Heart right ventricle (tissue), 16 donors: Measurements from ENCODE around the gene EHMT1. TPM values are rescaled to one million over a fixed set of nuclear protein-coding genes. Genes with fewer than 3 reads are reported as not detected.
A peak's percentile ranks its signal among the peaks of the same experiment; 100 is the strongest.

Source experiments
- ATAC-seq, 8 donors: fragments of 200-7000 bp; cut with Tn5 transposase; one replicate each; pipeline ENCODE4 v1.9.1; 2020; ENCODE audit warnings: mild to moderate bottlenecking in 8 of 8, moderate library complexity in 8 of 8, moderate number of reproducible peaks in 1 of 8
- DNase-seq, 2 donors: peaks; one replicate each; pipeline ENCODE4 v3.0.0-alpha.2; 2020
- H3K27ac ChIP-seq, 10 donors: fragments of 200-600 bp; sonication (generic) in 2 of 10; one replicate each; pipeline versions ENCODE4 v1.5.0 to v1.8.0; 2020 to 2022; ENCODE audit warnings: mild to moderate bottlenecking in 3 of 10
- H3K27me3 ChIP-seq, 7 donors: fragments of 200-600 bp; one replicate each; pipeline ENCODE4 v1.8.0; 2021 to 2022; ENCODE audit warnings: mild to moderate bottlenecking in 2 of 7
- H3K36me3 ChIP-seq, 9 donors: fragments of 200-600 bp; sonication (generic) in 1 of 9; one replicate each; pipeline versions ENCODE4 v1.5.0 to v1.8.0; 2020 to 2022; ENCODE audit warnings: mild to moderate bottlenecking in 2 of 9
- H3K4me1 ChIP-seq, 9 donors: fragments of 200-600 bp; sonication (generic) in 1 of 9; one replicate each; pipeline versions ENCODE4 v1.5.0 to v1.8.0; 2020 to 2022; ENCODE audit warnings: mild to moderate bottlenecking in 4 of 9
- H3K4me3 ChIP-seq, 10 donors: fragments of 200-600 bp; sonication (generic) in 2 of 10; one replicate each; pipeline versions ENCODE4 v1.5.0 to v1.8.0; 2020 to 2022; ENCODE audit warnings: mild to moderate bottlenecking in 7 of 10, moderate library complexity in 2 of 10
- H3K9me3 ChIP-seq, 11 donors: fragments of 200-600 bp in 10 of 11; sonication (generic) in 2 of 11; one replicate each; pipeline versions ENCODE4 v1.5.0 to v1.8.0; 2013 to 2022; ENCODE audit warnings: mild to moderate bottlenecking in 2 of 11, control low read depth in 1 of 11, moderate library complexity in 1 of 11
- WGBS, 2 donors: extraction: QIAGEN DNeasy Blood & Tissue Kit; methylation state at CpG; one replicate each; pipeline ENCODE4 v1.1.7; 2013; ENCODE audit warnings: inconsistent platforms in 1 of 2; 5-methylcytosine and 5-hydroxymethylcytosine counted together
- intact Hi-C, 10 donors: fragments of 100-400 bp; cut with DNase I; formaldehyde crosslinking; loops; one replicate each; pipeline versions ENCODE4 v1.11.1 to v1.14.2; 2022
- polyA plus RNA-seq, 2 donors: library from polyadenylated mRNA; stranded (reverse); fragments of 200-250 nt; gene quantifications; one replicate each; pipeline ENCODE4 v1.2.3, GENCODE V29; 2013
- total RNA-seq, 10 donors: library from RNA; stranded (reverse); fragmentation: NEBNext Ultra II Directional in 3 of 10; extraction: Animal tissue kit (Norgen Biotek cat#: 25700) in 3 of 10; gene quantifications; one replicate each; pipeline versions ENCODE4 v1.2.1 to v1.2.4, GENCODE V29; 2021 to 2023
- TF ChIP-seq, protein P1 (sequence below), 9 donors: fragments of 200-600 bp; sonication (generic) in 2 of 9; IDR thresholded peaks; one replicate each; pipeline versions ENCODE4 v1.5.0 to v1.8.0; 2021 to 2022; ENCODE audit warnings: antibody characterized with exemption in 9 of 9, mild to moderate bottlenecking in 5 of 9, moderate library complexity in 1 of 9
- donor health status: Arrhythmogenic right ventricular cardiomyopathy.
- donor health status: ischemic (EF 13 %, LVEDD 7.1; RV severe dilation, severe dysfunction).
- donor health status: healthy with polysubstance abuse.
- donor health status: DM: no; HTN: yes; CAD: no.
- donor health status: DM: no; HTN: no; CAD: no.
- donor health status: ischemic (EF 25% LVEDD 6.9; RV normal size, moderate dysfunction).
- donor health status: ischemic (EF 25% LVEDD 5.7; RV mildly dilated, moderate dysfunction).
- donor health status: healthy.
- donor health status: DM: yes; HTN: yes; CAD: no.
- donor health status: Ischemic cardiomyopathy.
- donor health status: ischemic (EF 35%, LVEDD 5.7; RV mildly dilated, moderate dysfunction).
- donor health status: nonischemic (EF 11% LVEDD 7.7; RV severe dilation, severe dysfunction).
- donor health status: DM: yes; HTN: yes; CAD: no.
- donor health status: PGD.
- donor health status: ischemic (EF 29% LVEDD 5.4; RV normal size, mild dysfunction).
- donor health status: nonischemic (EF 23%, LVEDD 6.1; RV moderate dilation, normal function).

EHMT1 gene
- total and polyA plus RNA-seq, 12 donors, result 19.6 to 45.1 (median 31.1) TPM

DNA sequence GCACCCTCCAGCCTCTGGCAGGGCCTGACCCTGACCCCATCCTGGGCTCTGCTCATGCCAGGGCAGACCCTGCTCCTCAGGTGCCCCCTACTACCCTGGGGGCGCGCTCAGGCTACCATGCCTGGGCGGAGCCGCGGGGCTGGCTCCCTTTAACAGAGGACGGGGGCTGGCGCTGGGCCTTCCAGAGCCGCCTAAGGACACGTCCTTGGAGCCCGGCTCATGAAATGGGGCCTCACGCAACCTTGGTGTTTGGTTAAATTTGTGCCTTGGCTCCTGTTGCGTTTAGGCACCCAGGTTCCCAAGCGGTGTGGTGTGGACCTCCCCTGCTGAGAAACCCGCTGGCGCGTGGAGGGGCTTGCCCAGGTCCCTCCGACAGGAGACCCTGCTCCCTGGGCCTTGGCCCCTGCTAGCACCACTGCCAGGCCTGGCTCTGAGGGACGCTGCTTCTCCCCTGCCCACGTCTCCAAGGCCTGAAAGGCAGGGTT lies 3.4 kb upstream of the EHMT1 start:
- intact Hi-C loops, result loop anchor here in 1 of 10 donors (10.0 kb wide), 1 partner anchor 59 kb away; no protein-coding TSS in a partner anchor
- Histone ChIP-seq H3K27me3 (no peaks in the 10 kb centered on the region), H3K27ac (no peak overlapping the region), H3K9me3 (no peaks in the 10 kb centered on the region), H3K4me3 (no peak overlapping the region), H3K4me1 (peaks cover 21 to 53% (median 46%) of the 10 kb centered on the region in 9 donors), H3K36me3 (peaks cover 0 to 40% (median 20%) of the 10 kb centered on the region in 9 donors)
- ATAC-seq (no peak), DNase-seq (no peak)
- 89 to 93% methylated on average over 19 of the region's 19 CpGs for WGBS, 2 donors
- TF ChIP-seq, protein P1, sequence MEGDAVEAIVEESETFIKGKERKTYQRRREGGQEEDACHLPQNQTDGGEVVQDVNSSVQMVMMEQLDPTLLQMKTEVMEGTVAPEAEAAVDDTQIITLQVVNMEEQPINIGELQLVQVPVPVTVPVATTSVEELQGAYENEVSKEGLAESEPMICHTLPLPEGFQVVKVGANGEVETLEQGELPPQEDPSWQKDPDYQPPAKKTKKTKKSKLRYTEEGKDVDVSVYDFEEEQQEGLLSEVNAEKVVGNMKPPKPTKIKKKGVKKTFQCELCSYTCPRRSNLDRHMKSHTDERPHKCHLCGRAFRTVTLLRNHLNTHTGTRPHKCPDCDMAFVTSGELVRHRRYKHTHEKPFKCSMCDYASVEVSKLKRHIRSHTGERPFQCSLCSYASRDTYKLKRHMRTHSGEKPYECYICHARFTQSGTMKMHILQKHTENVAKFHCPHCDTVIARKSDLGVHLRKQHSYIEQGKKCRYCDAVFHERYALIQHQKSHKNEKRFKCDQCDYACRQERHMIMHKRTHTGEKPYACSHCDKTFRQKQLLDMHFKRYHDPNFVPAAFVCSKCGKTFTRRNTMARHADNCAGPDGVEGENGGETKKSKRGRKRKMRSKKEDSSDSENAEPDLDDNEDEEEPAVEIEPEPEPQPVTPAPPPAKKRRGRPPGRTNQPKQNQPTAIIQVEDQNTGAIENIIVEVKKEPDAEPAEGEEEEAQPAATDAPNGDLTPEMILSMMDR (IDR thresholded peaks at IDR 0.05), result no peak

DNA sequence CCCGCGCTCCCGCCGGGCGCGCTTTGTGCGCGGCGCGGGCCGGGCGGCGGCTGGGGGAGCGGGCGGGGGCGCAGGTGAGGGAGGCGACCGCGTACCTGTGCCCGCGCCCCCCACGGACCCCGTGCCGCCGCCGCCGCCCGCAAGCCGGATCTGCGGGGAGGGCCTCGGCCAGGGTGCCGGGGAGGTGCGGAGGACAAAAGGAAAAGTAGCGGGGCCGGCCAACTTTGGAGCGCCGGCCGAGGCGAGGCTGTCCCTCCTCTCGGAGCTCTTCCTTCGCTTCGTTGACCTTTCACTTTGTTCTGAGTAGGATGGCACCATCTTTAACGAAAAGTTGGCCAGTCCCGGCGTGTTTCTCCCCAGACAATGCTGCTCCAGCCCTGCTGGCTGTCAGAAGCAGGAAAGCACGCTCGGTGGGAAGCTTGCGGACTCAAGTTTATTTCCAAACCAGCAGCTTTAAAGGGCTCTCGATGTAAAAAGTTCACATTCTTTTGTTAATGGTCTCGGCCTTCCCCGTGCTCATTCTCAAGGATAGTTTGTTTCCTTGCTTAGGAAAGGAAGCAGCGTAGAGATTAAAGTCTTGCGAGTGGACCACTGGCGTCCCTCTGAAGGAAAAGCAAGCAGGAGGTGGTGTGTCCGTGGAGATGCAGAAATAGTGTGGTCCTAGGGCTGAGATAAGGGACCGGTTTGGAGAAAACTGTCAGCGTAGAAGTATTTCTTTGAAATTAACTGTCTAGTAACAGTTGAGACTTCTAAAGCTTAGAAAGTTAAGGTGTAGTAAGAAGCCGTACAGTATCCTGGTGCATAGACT lies 639 bp downstream of the EHMT1 start:
- peak in 3 of 8 donors; percentile 5 for ATAC-seq
- Histone ChIP-seq H3K4me1 (peaks cover 17 to 52% (median 44%) of the 10 kb centered on the region in 9 donors), H3K36me3 (peaks cover 0 to 34% (median 18%) of the 10 kb centered on the region in 9 donors), H3K27me3 (no peaks in the 10 kb centered on the region), H3K9me3 (no peaks in the 10 kb centered on the region), H3K27ac (peak overlapping the region in 9 of 10 donors; percentile 81 to 91 (median 88)), H3K4me3 (peak overlapping the region; percentile 51 to 90 (median 72))
- DNase-seq, result no peak
- intact Hi-C loops, result loop anchor here in 1 of 10 donors (10.0 kb wide), 1 partner anchor 55 kb away; no protein-coding TSS in a partner anchor
- 1% methylated on average over 49 to 58 of the region's 58 CpGs for WGBS, 2 donors
- TF ChIP-seq, protein P1 (IDR thresholded peaks at IDR 0.05), result no peak

DNA sequence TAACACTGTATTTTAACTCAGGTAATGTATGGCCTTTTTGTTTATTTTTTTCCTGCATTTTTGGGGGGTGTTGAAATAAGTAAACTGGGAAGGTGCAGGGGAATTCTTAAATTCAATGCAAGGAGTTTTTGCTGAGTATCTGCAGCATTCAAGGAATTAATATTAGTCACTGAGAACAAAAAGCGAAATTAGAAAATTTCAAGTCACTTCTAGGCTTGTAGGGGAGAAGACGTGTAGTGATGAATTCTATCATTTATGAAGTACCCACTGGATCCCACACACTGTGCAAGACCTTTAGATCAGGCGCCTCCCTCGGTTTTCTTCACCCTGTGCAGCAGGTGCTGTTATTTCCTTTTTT lies 1.2 kb downstream of the EHMT1 start:
- intact Hi-C loops, result no loop called here
- ATAC-seq, result no peak
- no peaks in the 10 kb centered on the region for H3K9me3 ChIP-seq
- H3K4me1 ChIP-seq, result peaks cover 17 to 54% (median 44%) of the 10 kb centered on the region in 9 donors
- TF ChIP-seq, protein P1 (IDR thresholded peaks at IDR 0.05), result no peak
- peak overlapping the region in 9 of 10 donors; percentile 57 to 90 (median 74) for H3K4me3 ChIP-seq
- H3K27me3 ChIP-seq, result no peaks in the 10 kb centered on the region
- peak overlapping the region in 8 of 10 donors; percentile 81 to 91 (median 88) for H3K27ac ChIP-seq
- peaks cover 0 to 28% (median 13%) of the 10 kb centered on the region in 9 donors for H3K36me3 ChIP-seq
- 58% methylated on average over 4 of the region's 4 CpGs for WGBS, 2 donors
- DNase-seq, result no peak

DNA sequence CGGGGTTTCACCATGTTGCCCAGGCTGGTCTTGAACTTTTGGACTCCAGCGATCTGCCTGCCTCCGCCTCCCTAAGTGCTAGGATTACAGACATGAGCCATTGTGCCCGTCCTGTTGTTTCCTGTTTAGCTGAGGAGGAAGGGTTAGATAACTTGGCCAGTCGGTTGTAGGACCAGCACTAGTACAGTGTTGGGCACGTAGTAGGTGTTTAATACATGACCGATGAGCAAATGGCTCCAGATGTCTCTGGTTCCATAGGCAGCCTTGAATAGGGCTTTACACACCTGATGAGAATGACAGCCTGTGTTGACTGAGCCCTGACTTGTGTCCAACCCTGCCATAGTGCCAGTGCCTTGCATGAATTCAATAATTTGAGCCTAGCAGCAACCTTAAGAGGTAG lies 1.8 kb downstream of the EHMT1 start:
- peak overlapping the region in 5 of 10 donors; percentile 58 to 90 (median 77) for H3K4me3 ChIP-seq
- 67 to 73% methylated on average over 7 of the region's 7 CpGs for WGBS, 2 donors
- intact Hi-C loops, result no loop called here

More for the DNA sequence above, 1.8 kb downstream of the EHMT1 start:
- no peaks in the 10 kb centered on the region for H3K27me3 ChIP-seq
- peak overlapping the region in 3 of 10 donors; percentile 84 to 91 (median 88) for H3K27ac ChIP-seq
- H3K9me3 ChIP-seq, result no peaks in the 10 kb centered on the region
- peaks cover 17 to 60% (median 47%) of the 10 kb centered on the region in 9 donors for H3K4me1 ChIP-seq
- H3K36me3 ChIP-seq, result peaks cover 0 to 23% (median 7%) of the 10 kb centered on the region in 9 donors
- ATAC-seq (no peak), DNase-seq (no peak)
- TF ChIP-seq, protein P1 (IDR thresholded peaks at IDR 0.05), result no peak
